ENCODE measurements around the gene RXFP2. TPM values are rescaled to one million over a fixed set of nuclear protein-coding genes. Genes with fewer than 3 reads are reported as not detected.
A peak's percentile ranks its signal among the peaks of the same experiment; 100 is the strongest.

The RXFP2 gene
- total RNA-seq, 4 donors from 2014 or later: 1.0 to 2.2 TPM; not detected in 2

GRCh38 chr13:31772231-31772630, 32.9 kb downstream of the RXFP2 start:
- WGBS, 2 donors: 62 to 65% methylated on average over 4 of the region's 4 CpGs
- H3K27ac ChIP-seq: no peak overlapping the region
- TF ChIP-seq POLR2A (IDR thresholded peaks at IDR 0.05): no peak
- no peak for TF ChIP-seq CTCF (IDR thresholded peaks at IDR 0.05)
- TF ChIP-seq EP300 (IDR thresholded peaks at IDR 0.05): no peak
- H3K36me3 ChIP-seq: no peaks in the 10 kb centered on the region
- no peak for DNase-seq (ENCODE audit: low spot score in 2 of 2)
- H3K9me3 ChIP-seq: no peaks in the 10 kb centered on the region
- no peaks in the 10 kb centered on the region for H3K27me3 ChIP-seq
- peaks cover 0 to 14% (median 6%) of the 10 kb centered on the region in 4 donors for H3K4me1 ChIP-seq
- H3K4me3 ChIP-seq: no peak overlapping the region

- WGBS, 2 donors: 66 to 68% methylated on average over 4 of the region's 4 CpGs
- Histone ChIP-seq H3K36me3 (no peaks in the 10 kb centered on the region), H3K9me3 (no peaks in the 10 kb centered on the region), H3K4me1 (peaks cover 0 to 9% (median 3%) of the 10 kb centered on the region in 4 donors), H3K27me3 (no peaks in the 10 kb centered on the region), H3K27ac (no peak overlapping the region), H3K4me3 (no peak overlapping the region)
- TF ChIP-seq CTCF (IDR thresholded peaks at IDR 0.05) (no peak), EP300 (IDR thresholded peaks at IDR 0.05) (no peak), POLR2A (IDR thresholded peaks at IDR 0.05) (no peak)
- DNase-seq (ENCODE audit: low spot score in 2 of 2): no peak
Measured at GRCh38 chr13:31773538-31773937, 34.2 kb downstream of the RXFP2 start.

GRCh38 chr13:31774186-31774750, 34.9 kb downstream of the RXFP2 start:
- no peaks in the 10 kb centered on the region for H3K27me3 ChIP-seq
- no peak for TF ChIP-seq EP300 (IDR thresholded peaks at IDR 0.05)
- no peak for TF ChIP-seq CTCF (IDR thresholded peaks at IDR 0.05)
- TF ChIP-seq POLR2A (IDR thresholded peaks at IDR 0.05): no peak
- no peaks in the 10 kb centered on the region for H3K9me3 ChIP-seq
- no peak overlapping the region for H3K27ac ChIP-seq
- H3K4me1 ChIP-seq: peaks cover 0 to 9% (median 3%) of the 10 kb centered on the region in 4 donors
- no peak for DNase-seq (ENCODE audit: low spot score in 2 of 2)
- H3K36me3 ChIP-seq: no peaks in the 10 kb centered on the region
- no peak overlapping the region for H3K4me3 ChIP-seq
- 90% methylated on average over 5 of the region's 5 CpGs for WGBS, 2 donors

- Histone ChIP-seq H3K4me3 (no peak overlapping the region), H3K27me3 (no peaks in the 10 kb centered on the region), H3K36me3 (no peaks in the 10 kb centered on the region), H3K27ac (peak overlapping the region in 2 of 4 donors; percentile 16 to 62), H3K4me1 (peaks cover 0 to 9% (median 3%) of the 10 kb centered on the region in 4 donors), H3K9me3 (no peaks in the 10 kb centered on the region)
- no peak for DNase-seq (ENCODE audit: low spot score in 2 of 2)
- WGBS, 2 donors: 95 to 99% methylated on average over 2 of the region's 2 CpGs
- TF ChIP-seq CTCF (IDR thresholded peaks at IDR 0.05) (no peak), EP300 (IDR thresholded peaks at IDR 0.05) (no peak), POLR2A (IDR thresholded peaks at IDR 0.05) (no peak)
Measured at GRCh38 chr13:31775148-31775547, 35.8 kb downstream of the RXFP2 start.

- Histone ChIP-seq H3K9me3 (no peaks in the 10 kb centered on the region), H3K36me3 (no peaks in the 10 kb centered on the region), H3K27me3 (no peaks in the 10 kb centered on the region), H3K4me3 (no peak overlapping the region), H3K4me1 (peaks cover 0 to 9% (median 3%) of the 10 kb centered on the region in 4 donors), H3K27ac (peak overlapping the region in 2 of 4 donors; percentile 16 to 62)
- WGBS, 2 donors: 49 to 55% methylated on average over 3 of the region's 3 CpGs
- DNase-seq (ENCODE audit: low spot score in 2 of 2): peak; percentile 24 to 70
- TF ChIP-seq POLR2A (IDR thresholded peaks at IDR 0.05) (no peak), EP300 (IDR thresholded peaks at IDR 0.05) (peak in 1 of 2 donors; percentile 63)
Measured at GRCh38 chr13:31775686-31776085, 36.4 kb downstream of the RXFP2 start.
